ENCODE data around the gene PMS1. TPM values are rescaled to one million over a fixed set of nuclear protein-coding genes. Genes with fewer than 3 reads are reported as not detected.

The PMS1 gene
- total and polyA plus RNA-seq, 9 of the 15 experiments (the other 6 are each of a cell fraction or from before 2014, with no cell fraction given), result 14.5 to 29.8 (median 24.7) TPM

DNA sequence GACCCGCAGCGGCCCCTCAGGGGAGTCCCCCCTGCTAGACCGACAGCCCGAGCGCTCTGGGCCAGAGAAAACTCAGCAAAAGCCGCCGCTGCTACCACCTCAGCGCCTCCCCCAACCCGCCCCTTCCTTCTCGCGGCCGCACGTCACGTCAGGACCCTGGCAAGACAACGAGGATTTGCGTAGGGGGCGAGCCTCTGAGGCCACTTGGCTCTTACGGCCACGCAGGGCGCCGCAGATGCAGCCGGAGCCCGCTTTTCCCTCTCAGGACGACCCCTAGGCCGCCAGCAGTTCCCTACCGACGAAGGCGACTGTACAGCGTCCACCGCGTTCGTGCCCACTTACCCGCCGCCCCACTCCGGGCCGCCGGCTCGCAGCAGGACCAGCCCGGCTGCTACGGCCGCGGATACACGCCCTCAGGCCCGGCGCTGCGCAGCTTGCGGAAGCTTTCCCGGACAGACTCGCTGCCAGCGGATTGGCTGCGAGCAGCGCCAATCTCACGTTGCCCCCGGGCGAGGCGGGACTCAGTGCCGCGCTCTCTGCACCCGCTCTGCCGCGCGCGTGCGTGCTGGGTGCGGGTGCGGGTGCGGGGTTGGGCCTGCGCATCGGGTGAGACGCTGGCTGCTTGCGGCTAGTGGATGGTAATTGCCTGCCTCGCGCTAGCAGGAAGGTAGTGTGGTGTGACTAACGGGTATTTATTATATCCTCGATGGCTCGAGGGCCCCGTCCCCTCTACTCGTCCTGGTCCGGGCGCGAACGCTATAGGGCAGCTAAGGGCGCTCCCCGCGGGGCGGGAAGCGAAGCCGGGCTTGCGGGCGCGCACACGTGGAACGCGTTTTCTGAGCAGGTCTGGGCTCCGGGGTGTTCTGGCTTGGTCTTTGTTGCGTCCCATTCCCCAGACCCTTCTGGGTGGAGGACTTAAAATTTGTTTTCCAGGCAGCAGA lies at the start of gene PMS1, which contains the start of gene ORMDL1 (continued):
- TF ChIP-seq MBD1 (CRISPR knock-in tag; IDR thresholded peaks at IDR 0.05), result no peak
- TF ChIP-seq ZNF778 (CRISPR knock-in tag; IDR thresholded peaks at IDR 0.05), result no peak
- TF ChIP-seq ZNF444 (CRISPR knock-in tag; IDR thresholded peaks at IDR 0.05), result no peak
- TF ChIP-seq ZNF165 (CRISPR knock-in tag; IDR thresholded peaks at IDR 0.05; ENCODE audit: borderline replicate concordance), result no peak
- TF ChIP-seq ILK (tag; IDR thresholded peaks at IDR 0.05; ENCODE audit: borderline replicate concordance, low read depth), result no peak
- TF ChIP-seq EP300 (IDR thresholded peaks at IDR 0.05; ENCODE audit: low read length), result no peak
- no peak for TF ChIP-seq IRF2 (CRISPR knock-in tag; IDR thresholded peaks at IDR 0.05)
- TF ChIP-seq RB1 (IDR thresholded peaks at IDR 0.05; ENCODE audit: low read depth), result peak; percentile 57; the same call in 1 of the 2 replicates
- no peak for TF ChIP-seq ARID1B (IDR thresholded peaks at IDR 0.05)
- TF ChIP-seq PTTG1 (tag; IDR thresholded peaks at IDR 0.05; ENCODE audit: low read depth), result no peak
- TF ChIP-seq WHSC1 (IDR thresholded peaks at IDR 0.05; ENCODE audit: low read length), result no peak
- no peak for TF ChIP-seq KAT2B (IDR thresholded peaks at IDR 0.05; ENCODE audit: low read depth, low read length)
- peak; percentile 49 for TF ChIP-seq MBD2 (IDR thresholded peaks at IDR 0.05; ENCODE audit: borderline replicate concordance, low read depth)
- TF ChIP-seq ZNF695 (CRISPR knock-in tag; IDR thresholded peaks at IDR 0.05), result no peak
- no peak for TF ChIP-seq PURB (CRISPR knock-in tag; IDR thresholded peaks at IDR 0.05; ENCODE audit: low read depth)
- TF ChIP-seq ETV5 (CRISPR knock-in tag; IDR thresholded peaks at IDR 0.05; ENCODE audit: low read depth), result no peak
- TF ChIP-seq, protein P1, sequence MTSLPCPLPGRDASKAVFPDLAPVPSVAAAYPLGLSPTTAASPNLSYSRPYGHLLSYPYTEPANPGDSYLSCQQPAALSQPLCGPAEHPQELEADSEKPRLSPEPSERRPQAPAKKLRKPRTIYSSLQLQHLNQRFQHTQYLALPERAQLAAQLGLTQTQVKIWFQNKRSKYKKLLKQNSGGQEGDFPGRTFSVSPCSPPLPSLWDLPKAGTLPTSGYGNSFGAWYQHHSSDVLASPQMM (CRISPR knock-in tag; IDR thresholded peaks at IDR 0.05), result no peak
- peak; percentile 98 for TF ChIP-seq POLR2G (IDR thresholded peaks at IDR 0.05; ENCODE audit: low read depth, low read length)
- peak in 1 of 2 experiments; percentile 45; a peak in 2 of 4 replicates for TF ChIP-seq ZNF639 (CRISPR knock-in tag; conservative IDR thresholded peaks at IDR 0.05 in 1 of 2, IDR thresholded peaks at IDR 0.05 in 1 of 2)
- TF ChIP-seq SIX5 (IDR thresholded peaks at IDR 0.05; ENCODE audit: borderline replicate concordance in 1 of 2, insufficient read depth in 1 of 2, low read depth in 1 of 2, low read length in 2 of 2), result no peak
- TF ChIP-seq SMARCA4 (IDR thresholded peaks at IDR 0.05), result no peak
- TF ChIP-seq, protein P2, sequence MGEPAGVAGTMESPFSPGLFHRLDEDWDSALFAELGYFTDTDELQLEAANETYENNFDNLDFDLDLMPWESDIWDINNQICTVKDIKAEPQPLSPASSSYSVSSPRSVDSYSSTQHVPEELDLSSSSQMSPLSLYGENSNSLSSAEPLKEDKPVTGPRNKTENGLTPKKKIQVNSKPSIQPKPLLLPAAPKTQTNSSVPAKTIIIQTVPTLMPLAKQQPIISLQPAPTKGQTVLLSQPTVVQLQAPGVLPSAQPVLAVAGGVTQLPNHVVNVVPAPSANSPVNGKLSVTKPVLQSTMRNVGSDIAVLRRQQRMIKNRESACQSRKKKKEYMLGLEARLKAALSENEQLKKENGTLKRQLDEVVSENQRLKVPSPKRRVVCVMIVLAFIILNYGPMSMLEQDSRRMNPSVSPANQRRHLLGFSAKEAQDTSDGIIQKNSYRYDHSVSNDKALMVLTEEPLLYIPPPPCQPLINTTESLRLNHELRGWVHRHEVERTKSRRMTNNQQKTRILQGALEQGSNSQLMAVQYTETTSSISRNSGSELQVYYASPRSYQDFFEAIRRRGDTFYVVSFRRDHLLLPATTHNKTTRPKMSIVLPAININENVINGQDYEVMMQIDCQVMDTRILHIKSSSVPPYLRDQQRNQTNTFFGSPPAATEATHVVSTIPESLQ (CRISPR knock-in tag; IDR thresholded peaks at IDR 0.05), result no peak
- no peak for TF ChIP-seq NFIC (IDR thresholded peaks at IDR 0.05)
